HL-60 (cell line): ENCODE results near the gene CAMKK2.
"Not testable (repeated sequence)": the region's sequence is repeated elsewhere in the genome, so short reads cannot be mapped to it uniquely, and the experiment has no call there.

Experiments
- DNase-seq, 2 experiments: peaks; one replicate each; pipeline ENCODE4 v3.0.0-alpha.2; 2010 to 2020; ENCODE audit warnings: low read depth in 1 of 2, low spot score in 1 of 2
- H3K27ac ChIP-seq: fragments of 250-450 bp; sonication (Bioruptor Pico); replicated peaks from 2 replicates; pipeline ENCODE4 v1.5.1; 2020; ENCODE audit warnings: mild to moderate bottlenecking, moderate library complexity
- H3K27me3 ChIP-seq: fragments of 250-450 bp; sonication (Bioruptor Pico); 2 replicates; pipeline ENCODE4 v1.5.1; 2021; ENCODE audit warnings: mild to moderate bottlenecking, moderate library complexity; ENCODE audit not compliant: insufficient read depth, poor library complexity, severe bottlenecking
- H3K4me3 ChIP-seq: replicated peaks from 2 replicates; pipeline ENCODE4 v1.5.1; 2011; ENCODE audit warnings: mild to moderate bottlenecking, control low read depth, low read length; ENCODE audit not compliant: insufficient read depth
- GABPA ChIP-seq: IDR thresholded peaks from 2 replicates; pipeline ENCODE4 v1.6.1; 2012; ENCODE audit warnings: low read depth
- POLR2AphosphoS5 ChIP-seq: IDR thresholded peaks from 2 replicates; pipeline ENCODE4 v1.6.1; 2012; ENCODE audit warnings: low read depth
- REST ChIP-seq: IDR thresholded peaks from 2 replicates; pipeline ENCODE4 v1.6.1; 2012; ENCODE audit warnings: low read depth; ENCODE audit not compliant: insufficient replicate concordance
- SPI1 ChIP-seq: IDR thresholded peaks from 2 replicates; pipeline ENCODE4 v1.6.1; 2012; ENCODE audit warnings: low read depth, mild to moderate bottlenecking, borderline replicate concordance
- TF ChIP-seq, protein P1 (sequence below): IDR thresholded peaks from one replicate; pipeline ENCODE4 v1.5.1; 2011; ENCODE audit warnings: low read length, control low read depth, inconsistent platforms; ENCODE audit not compliant: insufficient read depth

CAMKK2 gene

DNA sequence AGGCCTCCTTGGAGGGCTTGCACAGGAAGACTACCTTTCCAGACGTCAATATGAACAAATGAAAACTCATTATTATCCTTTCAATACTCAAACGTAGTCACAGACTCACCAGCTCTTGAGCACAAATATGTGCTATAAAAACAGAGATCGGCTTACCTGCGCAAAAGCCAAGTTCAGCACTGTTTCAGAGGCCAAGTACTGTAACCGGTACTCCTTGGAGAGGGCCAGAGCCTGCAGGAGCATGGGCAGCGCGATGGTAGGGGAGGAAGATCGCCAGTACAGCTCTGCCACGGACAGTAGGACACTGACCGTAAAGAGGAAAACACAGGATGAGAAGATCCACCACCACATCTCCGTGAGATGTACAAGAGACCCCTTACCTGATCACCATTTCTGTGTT lies 21.6 kb upstream of the CAMKK2 start:
- no peak for TF ChIP-seq POLR2AphosphoS5
- TF ChIP-seq SPI1 = no peak
- no peak for TF ChIP-seq REST
- TF ChIP-seq, protein P1, sequence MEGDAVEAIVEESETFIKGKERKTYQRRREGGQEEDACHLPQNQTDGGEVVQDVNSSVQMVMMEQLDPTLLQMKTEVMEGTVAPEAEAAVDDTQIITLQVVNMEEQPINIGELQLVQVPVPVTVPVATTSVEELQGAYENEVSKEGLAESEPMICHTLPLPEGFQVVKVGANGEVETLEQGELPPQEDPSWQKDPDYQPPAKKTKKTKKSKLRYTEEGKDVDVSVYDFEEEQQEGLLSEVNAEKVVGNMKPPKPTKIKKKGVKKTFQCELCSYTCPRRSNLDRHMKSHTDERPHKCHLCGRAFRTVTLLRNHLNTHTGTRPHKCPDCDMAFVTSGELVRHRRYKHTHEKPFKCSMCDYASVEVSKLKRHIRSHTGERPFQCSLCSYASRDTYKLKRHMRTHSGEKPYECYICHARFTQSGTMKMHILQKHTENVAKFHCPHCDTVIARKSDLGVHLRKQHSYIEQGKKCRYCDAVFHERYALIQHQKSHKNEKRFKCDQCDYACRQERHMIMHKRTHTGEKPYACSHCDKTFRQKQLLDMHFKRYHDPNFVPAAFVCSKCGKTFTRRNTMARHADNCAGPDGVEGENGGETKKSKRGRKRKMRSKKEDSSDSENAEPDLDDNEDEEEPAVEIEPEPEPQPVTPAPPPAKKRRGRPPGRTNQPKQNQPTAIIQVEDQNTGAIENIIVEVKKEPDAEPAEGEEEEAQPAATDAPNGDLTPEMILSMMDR = no peak
- TF ChIP-seq GABPA = no peak
- no peak overlapping the region for H3K4me3 ChIP-seq
- H3K27me3 ChIP-seq = no peaks in the 10 kb centered on the region
- H3K27ac ChIP-seq = no peak overlapping the region
- no peak for DNase-seq

GRCh38 chr12:121314431-121314830 lies 17.9 kb upstream of the CAMKK2 start:
- Histone ChIP-seq H3K27ac (peak overlapping the region; percentile 30), H3K27me3 (no peaks in the 10 kb centered on the region), H3K4me3 (no peak overlapping the region)
- peak in 1 of 2 experiments; percentile 72 for DNase-seq
- TF ChIP-seq GABPA (no peak), SPI1 (peak; percentile 13; the same call in 1 of the 2 replicates)

GRCh38 chr12:121310231-121310630 lies 13.7 kb upstream of the CAMKK2 start:
- H3K27ac ChIP-seq, H3K4me3 ChIP-seq, H3K27me3 ChIP-seq, DNase-seq: not testable (repeated sequence)

DNA sequence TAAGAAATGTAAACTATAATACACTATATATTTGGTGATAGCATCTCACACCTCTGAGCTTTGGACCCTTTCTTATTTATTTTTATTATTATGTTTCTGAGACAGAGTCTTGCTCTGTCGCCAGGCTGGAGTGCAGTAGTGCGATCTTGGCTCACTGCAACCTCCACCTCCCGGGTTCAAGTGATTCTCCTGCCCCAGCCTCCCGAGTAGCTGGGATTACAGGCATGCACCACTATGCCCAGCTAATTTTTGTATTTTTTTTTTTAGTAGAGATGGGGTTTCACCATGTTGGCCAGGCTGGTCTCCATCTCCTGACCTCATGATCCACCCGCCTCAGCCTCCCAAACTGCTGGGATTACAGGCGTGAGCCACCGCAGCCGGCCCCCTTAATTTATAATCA lies 10.9 kb upstream of the CAMKK2 start:
- H3K4me3 ChIP-seq, DNase-seq, H3K27me3 ChIP-seq, H3K27ac ChIP-seq: not testable (repeated sequence)

GRCh38 chr12:121304306-121304705 lies 7.8 kb upstream of the CAMKK2 start:
- TF ChIP-seq, protein P1 = no peak
- TF ChIP-seq SPI1 (no peak), GABPA (no peak), POLR2AphosphoS5 (no peak), REST (no peak)
- DNase-seq = no peak
- Histone ChIP-seq H3K27me3 (no peaks in the 10 kb centered on the region), H3K4me3 (no peak overlapping the region), H3K27ac (no peak overlapping the region)
